Measurements from ENCODE around the gene SLC7A10.

Gene SLC7A10

DNA sequence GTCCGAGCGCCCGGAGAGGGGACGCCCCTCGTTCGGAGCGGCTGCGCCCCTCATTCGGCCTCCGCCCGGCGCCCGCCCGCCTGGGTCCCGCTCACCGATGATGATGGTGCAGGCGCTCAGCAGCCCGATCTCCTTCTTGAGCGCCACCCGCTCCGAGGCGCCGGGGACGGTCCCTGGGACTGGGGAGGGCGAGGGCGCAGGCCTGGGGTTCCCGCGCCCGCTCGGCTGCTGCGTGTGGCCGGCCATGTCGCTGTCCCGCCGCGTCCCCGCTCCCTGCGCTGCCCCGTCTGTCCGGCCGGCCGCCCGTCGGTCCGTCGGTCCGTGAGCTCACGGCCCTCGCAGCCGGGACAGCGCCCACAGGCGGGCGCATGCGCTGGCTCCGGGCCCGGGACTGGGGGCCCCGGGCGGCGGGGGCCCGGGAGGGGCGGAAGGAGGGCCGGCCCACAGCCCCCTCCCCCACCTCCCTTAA is at the start of gene SLC7A10:
SLC7A10 (minus strand) TSS at position 393 of the 469 bp plus-strand sequence; CDS start at position 246, 147 bp downstream.
- DNase-seq, result no peak

DNA sequence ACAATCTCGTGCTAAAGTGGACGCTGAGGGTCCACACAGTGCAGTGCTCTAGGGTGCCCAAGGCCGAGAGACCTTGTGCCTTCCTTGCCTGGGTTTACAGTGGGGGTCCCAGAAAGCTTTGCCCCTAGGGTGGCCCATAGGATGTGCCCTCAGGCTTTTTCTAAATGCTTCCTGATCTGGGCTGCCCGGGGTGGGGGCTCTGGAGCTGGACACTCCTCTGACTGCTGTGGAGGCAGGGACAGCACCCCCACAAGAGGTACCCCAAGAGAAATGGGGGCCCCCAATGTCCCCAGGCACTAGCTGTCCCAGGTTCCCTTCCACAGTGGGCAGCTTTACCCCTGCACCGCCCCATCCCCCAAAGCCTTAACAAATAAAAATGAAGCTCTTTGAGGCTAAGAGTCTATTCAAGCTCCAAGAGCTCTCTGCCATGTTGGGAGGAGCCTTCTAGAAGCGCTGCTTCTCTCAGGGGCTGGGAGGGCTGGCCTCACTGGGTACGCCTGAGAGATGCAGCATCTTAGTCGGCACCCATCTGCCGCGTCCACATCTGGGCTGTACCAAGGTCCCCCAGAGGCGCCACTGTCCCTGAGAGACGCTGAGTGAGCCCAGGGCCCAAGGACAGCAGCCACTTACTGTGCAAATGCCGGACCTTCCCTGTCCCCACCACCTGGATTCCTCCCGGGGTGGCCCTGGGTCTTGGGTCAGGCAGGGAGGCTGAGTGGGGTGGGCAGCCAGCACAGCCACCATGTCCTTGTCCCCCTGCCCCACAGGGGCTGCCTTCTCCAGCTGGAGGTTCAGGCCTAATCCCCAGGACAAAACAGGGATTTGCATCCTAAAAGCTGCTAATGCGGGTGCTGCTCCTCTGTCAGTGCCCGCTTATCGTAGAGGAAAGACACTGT is 49.3 kb upstream of the SLC7A10 start:
- no peak for DNase-seq

DNA sequence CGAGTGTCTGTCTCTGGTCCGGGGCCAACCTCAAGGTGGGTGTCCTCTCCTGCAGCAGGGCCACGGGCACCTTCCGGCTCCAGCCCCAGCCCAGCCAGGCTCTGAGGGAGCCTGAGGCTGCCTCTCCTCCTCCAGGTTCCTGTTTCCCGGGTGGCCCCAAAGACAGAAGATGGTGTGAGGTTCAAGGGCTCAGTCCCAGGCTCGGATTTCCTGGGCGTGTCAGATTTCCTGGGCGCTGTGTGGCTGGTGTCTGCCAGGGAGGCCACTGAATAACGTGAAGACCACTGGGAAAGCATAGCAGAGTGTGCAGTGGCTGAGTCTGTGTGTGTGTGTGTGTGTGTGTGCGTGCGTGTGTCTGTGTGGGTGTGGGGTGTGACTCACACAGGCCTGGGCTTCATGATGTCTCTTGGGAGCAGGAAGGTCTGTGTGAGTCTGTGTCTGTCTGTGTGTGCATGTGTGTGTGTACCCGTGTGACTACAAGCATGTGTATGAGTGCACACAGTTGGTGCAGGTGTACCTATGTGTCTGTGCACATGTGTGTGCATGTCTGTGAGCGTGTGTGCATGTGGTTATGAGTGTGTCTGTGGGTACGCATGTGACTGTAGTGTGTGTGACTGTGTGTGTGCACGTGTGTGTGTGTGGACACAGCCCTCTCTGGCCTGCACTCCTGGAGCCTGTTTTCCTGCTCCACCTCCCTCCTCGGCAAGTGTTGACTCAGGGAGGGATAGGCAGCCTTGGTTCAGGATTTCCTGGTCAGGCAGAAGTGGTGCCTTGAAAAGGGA is 48.4 kb upstream of the SLC7A10 start:
- DNase-seq, result no peak

DNA sequence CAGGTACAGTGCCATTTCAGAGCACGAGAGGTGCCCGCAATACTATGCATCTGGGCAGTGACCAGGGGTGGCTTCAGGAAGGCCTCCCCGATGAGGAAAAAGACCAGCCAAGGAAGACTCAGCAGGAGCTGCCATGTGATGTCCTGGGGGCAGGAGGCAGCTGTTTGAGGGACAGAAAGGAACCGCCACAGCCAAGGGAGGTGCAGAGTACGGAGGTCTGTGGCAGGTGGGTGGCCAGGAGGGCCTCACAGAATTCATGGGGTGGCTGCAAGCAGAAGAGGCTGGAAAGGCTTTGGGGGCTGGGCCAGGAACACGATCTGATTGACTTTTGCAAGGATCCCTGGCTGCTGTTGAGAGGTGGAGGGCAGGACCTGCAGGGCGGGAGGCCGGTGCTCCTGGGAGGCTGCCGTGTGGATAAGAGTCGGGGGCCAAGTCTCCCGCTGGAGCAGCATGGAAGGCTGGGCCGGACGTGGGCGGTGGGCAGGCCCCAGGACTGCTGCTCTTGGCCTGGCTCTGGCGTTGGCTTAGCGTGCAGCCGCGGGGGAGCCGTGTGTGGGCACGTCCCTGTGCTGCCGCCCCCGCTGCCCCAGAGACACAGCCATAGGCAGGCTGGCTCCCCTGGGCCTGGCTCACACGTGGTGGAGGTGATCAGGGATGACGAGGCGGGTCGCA is 47.6 kb upstream of the SLC7A10 start:
- DNase-seq, result no peak

DNA sequence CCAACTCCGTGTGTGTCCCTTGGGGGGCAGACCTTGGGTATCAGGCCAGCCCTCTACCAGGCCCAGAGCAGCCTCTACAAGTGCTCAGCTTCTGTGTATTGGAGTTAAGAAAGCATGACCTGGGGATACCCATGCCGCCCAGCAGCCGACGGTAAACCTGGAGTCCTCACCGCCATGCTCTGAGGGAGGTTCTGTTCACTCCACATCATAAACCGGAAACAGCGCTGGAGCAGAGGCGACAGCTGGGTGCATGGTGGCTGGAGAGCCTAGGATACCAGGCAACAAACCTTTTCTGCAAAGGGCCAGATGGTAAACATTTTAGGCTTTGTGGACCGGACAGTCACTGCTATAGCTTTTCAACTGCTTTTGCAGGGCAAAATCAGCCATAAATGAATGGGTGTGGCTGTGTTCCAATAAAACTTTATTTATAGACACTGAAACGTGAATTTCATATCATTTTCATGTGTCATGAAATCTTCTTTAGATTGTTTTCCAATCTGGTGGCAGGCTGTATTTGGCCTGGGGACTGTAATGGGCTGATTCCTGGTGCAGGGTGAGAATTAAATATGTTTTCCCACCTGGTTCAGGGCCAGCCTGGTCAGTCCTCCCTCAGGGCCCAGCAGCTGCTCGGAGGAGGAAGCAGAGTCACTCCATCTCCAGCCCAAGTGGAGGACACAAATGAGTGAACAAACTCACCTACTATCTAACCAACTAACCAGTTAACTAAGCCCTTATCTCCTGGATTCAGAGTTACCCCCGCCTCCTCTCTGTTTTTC is 45.8 kb upstream of the SLC7A10 start:
- no peak for DNase-seq

DNA sequence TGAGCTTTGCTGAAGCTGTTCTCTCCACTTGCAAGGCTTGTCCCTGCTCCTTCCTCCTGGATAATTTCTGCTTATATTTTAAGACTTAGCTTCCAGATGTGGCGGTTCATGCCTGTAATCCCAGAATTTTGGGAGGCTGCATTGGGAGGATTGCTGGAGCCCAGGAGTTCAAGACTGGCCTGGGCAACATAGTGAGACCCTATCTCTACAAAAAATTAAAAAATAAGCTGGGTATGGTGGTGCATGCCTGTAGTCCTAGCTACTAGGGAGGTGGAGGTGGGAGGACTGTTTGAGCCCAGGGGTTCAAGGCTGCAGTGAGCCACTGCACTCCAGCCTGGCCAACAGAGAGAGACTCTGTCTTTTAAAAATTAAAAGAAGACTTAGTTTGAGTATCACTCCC is 45.1 kb upstream of the SLC7A10 start:
- DNase-seq, result no peak

DNA sequence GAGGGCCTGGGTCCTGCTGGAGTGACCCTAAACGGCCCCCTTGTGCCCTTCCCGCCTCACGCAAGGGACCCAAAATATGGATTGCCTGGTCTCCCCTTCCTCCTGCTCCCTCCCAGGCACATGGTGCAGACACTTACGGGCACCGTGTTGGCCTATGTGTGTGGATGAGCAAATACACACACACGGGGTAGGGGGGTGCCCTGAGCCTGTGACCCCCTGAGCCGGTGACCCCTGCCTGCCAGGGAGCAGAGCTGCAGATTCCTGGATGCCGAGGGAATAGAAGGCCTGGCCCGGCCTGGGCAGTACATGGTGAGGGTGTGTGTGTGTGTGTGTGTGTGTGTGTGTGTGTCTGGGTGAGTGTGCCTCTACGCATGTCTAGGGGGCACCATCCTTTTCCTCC is 43.4 kb upstream of the SLC7A10 start:
- DNase-seq, result no peak

DNA sequence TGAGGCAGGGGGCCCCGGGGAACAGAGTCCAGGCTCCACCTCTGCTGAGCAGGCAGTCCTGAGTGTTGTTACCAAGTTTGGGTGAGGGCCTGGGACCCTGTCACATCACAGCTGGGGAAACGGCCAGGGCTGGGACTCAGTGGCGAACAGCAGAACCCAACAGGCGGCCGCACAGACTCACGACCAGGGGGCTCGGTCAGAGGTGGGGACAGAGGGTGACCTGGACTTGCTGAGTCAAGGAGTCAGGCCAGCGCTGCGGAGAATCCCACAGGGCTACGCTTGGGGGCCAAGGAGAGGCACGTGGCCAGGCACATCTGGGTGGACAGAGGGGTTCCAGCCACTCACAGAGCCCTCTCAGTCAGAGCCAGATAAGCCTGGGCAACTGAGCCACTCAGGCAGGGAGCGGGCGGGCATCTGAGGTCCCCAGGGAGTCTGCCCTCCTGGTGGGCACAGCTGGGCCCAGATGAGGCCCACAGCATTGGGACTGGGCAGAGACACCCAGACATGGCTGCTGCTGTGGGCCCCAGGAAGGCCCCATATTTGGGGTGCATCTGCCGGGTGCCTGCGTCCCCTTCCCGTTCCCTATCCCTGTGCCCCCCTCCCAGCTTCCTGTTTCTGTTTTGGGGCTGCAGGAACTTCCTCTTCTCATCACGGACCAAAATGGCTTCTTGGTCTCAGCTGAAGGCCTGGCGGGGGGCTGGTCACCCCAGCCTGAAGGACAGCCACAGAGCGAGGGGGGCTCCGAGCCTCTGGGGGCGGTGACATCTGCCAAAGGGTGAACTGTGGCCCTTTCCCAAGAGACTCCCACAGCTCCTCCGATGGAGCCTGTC is 42.7 kb upstream of the SLC7A10 start:
- DNase-seq, result no peak

DNA sequence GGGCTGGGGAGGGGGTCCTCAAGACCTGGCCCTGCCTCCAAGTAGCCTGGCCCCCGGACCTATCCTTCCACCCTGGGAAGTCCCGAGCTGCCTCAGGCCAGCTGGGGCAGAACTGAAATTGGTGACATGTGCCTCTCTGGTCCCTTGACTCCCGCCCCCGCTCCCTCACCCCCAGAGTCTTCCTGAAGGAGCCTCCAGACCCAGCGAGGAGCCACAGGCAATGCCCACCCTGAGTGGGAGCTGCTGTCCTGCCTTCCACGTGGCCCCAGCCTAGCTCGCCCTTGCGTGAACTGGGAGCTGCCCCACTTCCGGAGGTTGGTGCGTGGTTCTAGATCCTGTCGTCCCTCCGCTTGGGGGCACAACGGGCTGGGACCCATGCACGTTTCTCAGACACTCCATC is 42.1 kb upstream of the SLC7A10 start:
- no peak for DNase-seq

DNA sequence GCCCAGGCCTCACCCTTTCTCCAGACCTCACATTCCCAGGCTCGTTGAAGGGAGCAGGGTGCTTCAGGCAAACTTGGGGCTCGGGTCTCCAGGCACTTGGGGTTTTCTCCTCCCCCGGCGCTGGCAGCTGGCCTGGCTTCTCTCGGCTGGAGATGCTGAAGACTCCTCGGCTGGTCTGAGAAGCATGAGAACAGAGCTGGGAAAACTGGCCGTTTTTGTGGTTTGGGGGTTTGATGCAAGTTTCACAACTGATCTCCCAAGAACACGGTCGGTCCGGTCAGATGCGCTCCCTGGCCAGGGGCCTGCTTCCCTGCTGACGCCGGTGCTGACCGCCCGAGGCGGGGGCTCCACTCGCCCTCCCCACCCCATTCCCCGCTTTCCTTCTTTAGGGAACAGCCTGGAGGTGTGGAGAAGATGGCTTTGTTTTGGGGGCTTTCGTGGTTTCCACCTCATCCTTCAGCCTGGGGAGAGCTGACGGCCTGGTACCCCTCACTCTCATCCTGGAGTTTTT is 41.4 kb upstream of the SLC7A10 start:
- no peak for DNase-seq

DNA sequence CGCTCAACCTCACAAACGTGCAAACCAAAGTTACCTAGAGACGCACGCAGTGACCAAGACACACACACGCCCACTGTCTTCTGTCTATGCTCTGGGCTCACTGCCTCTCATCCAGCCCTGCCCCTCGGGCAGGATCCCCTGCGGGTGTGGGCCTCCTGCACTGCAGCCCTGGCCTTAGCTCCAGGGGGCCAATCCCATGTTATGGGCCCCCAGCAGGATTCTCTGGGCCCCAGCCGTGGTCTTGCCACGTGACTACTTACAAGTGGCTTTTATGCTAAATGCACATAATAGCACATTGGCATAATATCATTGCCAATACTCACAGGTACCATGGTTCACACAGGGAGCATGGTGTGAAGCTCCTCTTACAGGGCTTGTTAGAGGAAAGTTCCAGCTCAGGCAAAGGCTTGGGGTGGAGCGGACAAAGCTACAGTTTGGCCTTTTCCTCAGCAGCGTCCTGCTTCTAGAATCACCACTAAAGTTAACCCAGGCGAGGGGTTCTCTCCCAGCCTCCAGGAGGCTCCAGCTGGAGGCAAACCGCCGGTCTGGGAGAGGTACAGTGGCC is 39.3 kb upstream of the SLC7A10 start:
- DNase-seq, result no peak

DNA sequence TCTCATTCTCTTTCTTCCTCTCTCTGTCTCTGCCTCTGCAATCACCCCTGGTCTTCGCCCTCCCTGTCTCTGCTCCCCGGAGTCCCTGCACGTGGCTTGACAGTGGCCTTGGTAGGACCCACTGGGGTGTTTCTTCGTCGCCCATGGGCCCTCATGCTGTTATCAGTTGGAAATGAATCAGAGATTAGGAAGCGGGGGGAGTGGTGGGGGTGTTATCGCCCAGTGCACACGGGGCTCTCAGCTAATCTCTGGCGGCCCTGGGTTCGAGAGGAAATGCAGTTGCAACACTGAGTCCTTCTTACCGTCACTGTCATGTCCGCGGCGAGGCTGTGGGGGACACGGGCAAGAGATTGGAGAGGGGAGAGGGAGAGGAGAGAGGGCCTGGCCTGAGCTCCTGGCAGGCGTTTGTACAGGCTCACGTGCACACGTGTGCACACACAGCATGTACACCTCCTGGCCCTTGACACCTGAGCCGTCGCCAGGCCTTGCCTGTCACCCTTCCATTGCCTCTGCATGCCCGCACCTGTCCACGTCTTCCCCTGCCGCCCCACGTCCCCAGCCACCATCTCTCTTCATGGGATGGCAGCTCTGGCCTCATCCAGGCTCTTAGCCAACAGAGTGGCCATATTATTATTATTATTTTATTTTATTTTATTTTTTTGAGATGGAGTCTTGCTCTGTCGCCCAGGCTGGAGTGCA is 37.8 kb upstream of the SLC7A10 start:
- no peak for DNase-seq

DNA sequence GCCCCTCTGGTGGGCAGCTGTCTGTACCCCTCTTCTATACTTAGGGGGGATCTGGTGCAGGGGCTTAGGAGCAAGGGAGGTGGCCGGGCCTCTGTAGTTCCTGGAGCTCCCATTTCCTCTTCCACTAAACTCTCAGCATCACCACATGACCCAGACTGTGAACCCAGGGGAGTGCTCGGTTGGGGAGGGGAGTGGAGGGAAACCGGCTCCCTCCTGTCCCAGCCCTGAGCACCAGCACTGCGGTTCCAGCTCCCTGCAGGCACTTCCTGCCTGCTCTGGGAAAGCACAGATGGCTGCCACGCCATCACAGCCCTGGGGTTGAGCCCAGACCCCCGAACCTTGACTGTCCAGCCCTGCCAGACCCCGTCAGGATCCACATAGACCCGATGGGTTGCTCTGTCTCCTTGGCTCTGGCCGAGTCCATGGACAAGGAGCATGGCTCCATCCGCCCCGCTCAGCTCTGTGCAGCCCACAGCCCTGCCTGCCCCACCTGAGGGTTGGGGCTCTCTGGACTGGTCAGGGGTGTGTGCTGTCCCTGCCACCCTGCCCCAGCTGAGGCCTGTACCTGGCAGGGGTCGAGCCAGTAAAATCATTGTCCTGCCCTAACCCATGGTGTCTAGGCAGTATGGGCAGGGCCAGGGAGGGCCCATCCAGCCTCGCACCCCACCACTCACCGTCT is 36.0 kb upstream of the SLC7A10 start:
- DNase-seq, result no peak

DNA sequence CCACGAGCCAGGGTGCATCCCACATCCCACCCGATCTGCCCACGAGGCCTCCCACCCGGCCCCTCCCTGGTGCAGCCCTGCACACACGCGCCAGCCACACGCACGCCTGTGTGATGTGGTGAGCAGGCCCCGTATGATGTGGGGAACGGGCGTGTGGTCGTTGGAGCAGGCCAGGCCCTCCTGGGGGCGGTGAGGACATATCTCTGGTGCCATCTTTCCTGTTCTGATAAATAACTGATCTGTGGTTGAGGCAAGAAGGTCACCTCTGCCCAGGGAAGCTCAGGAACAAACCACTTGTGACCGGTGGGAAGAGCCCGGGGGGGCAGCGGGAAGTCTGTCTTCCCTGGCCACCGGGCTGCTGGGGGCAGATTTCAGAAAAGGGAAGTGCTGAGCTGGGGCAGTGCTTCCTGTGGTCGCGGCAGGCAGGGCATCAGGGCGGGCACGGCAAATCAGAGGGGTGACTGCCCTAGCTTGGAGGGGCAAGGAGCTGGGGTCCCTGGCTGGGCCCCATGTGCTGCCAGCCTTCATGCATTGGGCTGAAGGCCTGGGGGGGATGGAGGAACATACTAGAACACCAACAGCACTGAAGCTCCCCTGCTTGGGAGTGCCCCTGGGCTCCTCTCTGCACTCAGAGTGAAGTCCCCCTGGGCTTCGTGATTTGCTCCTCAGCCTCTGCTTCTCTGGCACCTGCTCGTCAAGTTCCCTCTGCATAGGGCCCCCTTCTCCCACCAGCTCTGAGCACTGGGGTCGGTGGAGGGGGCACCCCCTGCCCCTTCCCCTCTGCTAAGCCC is 35.2 kb upstream of the SLC7A10 start:
- no peak for DNase-seq

DNA sequence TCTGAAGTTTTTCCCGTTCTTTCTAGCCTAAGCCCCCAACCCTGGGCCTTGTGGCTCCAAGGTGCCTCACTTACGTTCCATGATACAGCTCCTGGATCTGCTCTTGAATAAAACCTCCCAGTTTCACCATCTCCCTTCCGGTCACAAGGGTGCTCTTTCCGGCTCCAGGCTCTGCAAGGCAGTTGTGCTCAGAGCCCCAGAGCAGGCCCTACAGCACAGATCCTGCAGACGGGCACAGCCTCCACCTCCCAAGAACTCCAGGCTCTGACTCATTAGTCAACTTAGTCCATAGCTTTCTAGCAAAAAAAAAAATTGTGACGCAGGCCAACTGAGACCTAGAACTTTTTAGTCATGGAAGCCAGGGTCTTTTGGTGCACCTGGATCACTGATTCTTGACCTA is 33.9 kb upstream of the SLC7A10 start:
- DNase-seq, result no peak

DNA sequence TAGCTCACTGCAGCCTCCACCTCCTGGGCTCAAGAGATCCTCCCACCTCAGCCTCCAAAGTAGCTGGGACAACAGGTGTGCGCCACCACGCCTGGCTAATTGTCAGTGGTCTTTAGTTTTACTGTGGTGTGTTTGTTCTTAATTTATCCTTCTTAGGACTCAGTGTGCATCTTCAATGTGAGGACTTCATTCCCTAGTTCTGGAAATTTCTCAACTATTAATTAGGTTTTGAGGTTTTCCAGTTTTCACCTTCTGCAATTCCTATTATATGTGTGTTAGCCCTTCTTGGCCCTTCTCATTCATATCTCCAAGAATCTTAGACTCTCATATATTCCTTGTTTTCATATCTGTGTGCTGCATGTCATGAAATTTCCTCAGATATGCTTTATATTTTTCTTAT is 32.2 kb upstream of the SLC7A10 start:
- DNase-seq, result no peak

DNA sequence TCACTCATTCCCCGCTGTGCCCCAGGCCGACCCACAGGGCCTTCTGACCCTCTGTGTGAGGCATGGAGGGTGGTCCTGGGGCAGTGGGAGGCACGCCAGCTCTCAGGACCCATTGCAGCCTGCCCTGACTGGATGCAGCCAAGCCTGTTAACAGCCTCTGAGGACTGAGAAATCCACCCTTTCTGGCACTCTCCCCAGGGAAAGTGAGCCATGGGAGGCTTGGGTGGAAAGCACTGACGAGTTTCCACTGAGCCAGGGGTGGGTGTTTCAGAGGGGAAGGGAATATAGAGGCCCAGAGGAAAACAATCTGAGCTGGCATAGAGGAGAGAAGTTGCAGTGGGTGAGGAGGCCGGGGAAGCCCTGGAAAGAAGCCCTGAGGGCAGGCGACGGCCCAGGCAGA is 30.6 kb upstream of the SLC7A10 start:
- no peak for DNase-seq

DNA sequence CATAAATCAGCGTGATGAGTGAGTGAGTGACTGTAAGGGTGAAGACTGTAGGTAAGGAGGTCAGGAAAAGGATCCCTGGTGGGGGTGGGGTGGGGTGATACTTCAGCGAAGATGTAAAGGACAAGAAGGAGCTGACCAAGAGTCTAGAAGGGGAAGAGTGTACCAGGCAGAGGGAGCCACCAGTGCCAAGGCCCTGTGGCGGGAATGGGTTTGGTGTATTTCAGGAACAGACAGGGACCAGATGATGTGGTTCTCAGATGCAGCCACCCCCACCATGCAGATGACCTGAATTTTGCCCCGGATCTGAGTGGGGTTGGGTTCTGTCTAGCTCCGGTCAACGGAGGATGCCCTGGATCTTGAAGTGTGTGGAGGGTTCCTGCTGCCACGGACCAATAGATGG is 30.1 kb upstream of the SLC7A10 start:
- no peak for DNase-seq

DNA sequence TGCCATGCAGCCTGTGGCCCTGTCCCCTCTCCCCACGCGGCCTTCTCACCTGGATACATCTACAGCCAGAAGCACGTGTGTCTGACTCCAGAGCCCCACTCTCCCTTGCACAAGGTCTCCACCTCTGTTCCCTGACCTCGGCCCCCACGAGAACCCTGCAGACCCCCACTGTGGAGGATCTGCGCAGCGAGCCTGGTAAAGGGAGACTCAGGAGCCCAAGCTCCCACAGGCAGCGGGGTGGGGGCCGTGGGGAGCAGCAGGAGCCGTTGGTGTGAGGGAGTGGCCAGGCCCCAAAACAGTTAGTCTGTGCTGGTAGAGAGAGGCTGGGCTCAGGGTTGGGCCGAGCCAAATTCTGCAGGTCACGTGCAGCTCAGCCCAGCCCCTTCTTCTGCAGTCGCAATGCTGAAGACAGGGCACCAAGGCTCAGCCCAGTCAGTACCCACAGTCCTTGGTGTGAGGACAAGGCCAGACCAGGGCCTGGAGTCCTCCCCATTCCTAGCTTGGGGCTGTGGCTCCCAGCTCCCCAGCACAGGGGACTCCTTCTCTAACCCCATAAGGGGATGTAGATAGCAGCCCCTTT is 28.7 kb upstream of the SLC7A10 start:
- DNase-seq, result no peak
